ENCODE results near the gene EFTUD2.

DNA sequence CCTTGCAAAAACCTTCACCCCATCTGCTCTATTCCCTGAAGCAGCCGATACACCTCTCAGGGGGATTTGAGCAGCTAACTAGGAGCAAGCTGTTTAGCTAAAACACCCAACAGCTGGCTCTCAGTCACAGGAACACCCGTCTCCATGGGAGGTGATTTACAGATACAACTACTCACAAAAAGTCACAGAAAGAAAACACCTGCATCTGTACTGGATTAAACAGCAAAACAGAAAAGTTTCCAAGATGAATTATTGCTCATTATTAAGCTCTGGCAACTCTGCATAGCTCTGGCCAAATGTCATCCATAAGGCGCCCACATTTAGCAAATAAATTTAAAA lies 91.5 kb downstream of the EFTUD2 start:
- TF ChIP-seq, protein P1, sequence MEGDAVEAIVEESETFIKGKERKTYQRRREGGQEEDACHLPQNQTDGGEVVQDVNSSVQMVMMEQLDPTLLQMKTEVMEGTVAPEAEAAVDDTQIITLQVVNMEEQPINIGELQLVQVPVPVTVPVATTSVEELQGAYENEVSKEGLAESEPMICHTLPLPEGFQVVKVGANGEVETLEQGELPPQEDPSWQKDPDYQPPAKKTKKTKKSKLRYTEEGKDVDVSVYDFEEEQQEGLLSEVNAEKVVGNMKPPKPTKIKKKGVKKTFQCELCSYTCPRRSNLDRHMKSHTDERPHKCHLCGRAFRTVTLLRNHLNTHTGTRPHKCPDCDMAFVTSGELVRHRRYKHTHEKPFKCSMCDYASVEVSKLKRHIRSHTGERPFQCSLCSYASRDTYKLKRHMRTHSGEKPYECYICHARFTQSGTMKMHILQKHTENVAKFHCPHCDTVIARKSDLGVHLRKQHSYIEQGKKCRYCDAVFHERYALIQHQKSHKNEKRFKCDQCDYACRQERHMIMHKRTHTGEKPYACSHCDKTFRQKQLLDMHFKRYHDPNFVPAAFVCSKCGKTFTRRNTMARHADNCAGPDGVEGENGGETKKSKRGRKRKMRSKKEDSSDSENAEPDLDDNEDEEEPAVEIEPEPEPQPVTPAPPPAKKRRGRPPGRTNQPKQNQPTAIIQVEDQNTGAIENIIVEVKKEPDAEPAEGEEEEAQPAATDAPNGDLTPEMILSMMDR (IDR thresholded peaks at IDR 0.05), result no peak
- TF ChIP-seq FOXK1 (CRISPR knock-in tag; IDR thresholded peaks at IDR 0.05), result no peak
- no peak for TF ChIP-seq TCF7 (CRISPR knock-in tag; IDR thresholded peaks at IDR 0.05; ENCODE audit: low read depth)
- TF ChIP-seq, protein P2, sequence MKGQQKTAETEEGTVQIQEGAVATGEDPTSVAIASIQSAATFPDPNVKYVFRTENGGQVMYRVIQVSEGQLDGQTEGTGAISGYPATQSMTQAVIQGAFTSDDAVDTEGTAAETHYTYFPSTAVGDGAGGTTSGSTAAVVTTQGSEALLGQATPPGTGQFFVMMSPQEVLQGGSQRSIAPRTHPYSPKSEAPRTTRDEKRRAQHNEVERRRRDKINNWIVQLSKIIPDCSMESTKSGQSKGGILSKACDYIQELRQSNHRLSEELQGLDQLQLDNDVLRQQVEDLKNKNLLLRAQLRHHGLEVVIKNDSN (CRISPR knock-in tag; IDR thresholded peaks at IDR 0.05), result no peak
- no peak for TF ChIP-seq ZNF263 (CRISPR knock-in tag; IDR thresholded peaks at IDR 0.05; ENCODE audit: low read depth)
- no peak for TF ChIP-seq CREB1 (CRISPR knock-in tag; IDR thresholded peaks at IDR 0.05)

All from WTC11 (cell line).